Type B pancreatic cell (in vitro differentiated cells): Measurements from ENCODE around the gene PLCH2. TPM values are rescaled to one million over a fixed set of nuclear protein-coding genes. Genes with fewer than 3 reads are reported as not detected.
"Not testable (repeated sequence)": the region's sequence is repeated elsewhere in the genome, so short reads cannot be mapped to it uniquely, and the experiment has no call there.

Experiments used
- DNase-seq: peaks from one replicate; pipeline ENCODE4 v3.0.0; 2021; ENCODE audit warnings: mixed read lengths; ENCODE audit not compliant: unreplicated experiment; ENCODE audit errors: extremely low spot score
- H3K27ac Mint-ChIP-seq: 2 replicates; pipeline ENCODE4 v1.8.0; 2021; ENCODE audit warnings: mild to moderate bottlenecking, mixed read lengths
- H3K27me3 Mint-ChIP-seq: 2 replicates; pipeline ENCODE4 v1.8.0; 2021; ENCODE audit warnings: mixed read lengths
- H3K36me3 Mint-ChIP-seq: 2 replicates; pipeline ENCODE4 v1.8.0; 2021; ENCODE audit warnings: mixed read lengths
- H3K4me1 Mint-ChIP-seq: one replicate; pipeline ENCODE4 v1.8.0; 2021; ENCODE audit warnings: mixed read lengths; ENCODE audit not compliant: unreplicated experiment
- H3K4me3 Mint-ChIP-seq: 2 replicates; pipeline ENCODE4 v1.8.0; 2021; ENCODE audit warnings: mild to moderate bottlenecking, mixed read lengths
- H3K9me3 Mint-ChIP-seq: 2 replicates; pipeline ENCODE4 v1.8.0; 2021; ENCODE audit warnings: mixed read lengths
- total RNA-seq: library from RNA; stranded (reverse); gene quantifications from 2 replicates; pipeline ENCODE4 v1.2.1, GENCODE V29; 2021; ENCODE audit warnings: low replicate concordance
- TF ChIP-seq, protein P1 (sequence below): fragments of 200-600 bp; sonication (generic); conservative IDR thresholded peaks from 2 replicates; pipeline ENCODE4 v1.5.0; 2021; ENCODE audit warnings: antibody characterized with exemption, mild to moderate bottlenecking

The PLCH2 gene
- total RNA-seq, 1 donor from 2014 or later, result 0.82 TPM

DNA sequence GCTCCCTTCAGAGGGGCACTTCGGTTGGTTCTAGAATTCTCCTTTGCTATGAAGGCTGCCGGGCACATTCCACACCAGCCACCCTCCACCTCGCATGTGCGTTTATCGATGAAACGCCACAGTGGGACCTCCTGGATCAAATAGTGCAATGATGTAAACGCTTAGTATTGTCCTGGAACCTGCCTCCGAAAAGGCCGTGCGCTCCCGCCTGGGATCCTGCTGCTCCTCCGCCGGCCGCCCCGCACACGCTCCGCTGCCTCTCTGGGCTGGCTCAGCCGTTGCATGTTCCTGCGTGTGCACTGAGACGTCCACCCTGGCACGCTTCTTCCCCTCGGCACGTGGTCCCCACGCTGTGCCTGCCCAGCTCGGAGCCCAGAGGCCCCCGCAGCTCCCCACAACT lies 76.1 kb downstream of the PLCH2 start:
- H3K9me3 Mint-ChIP-seq, result no peaks in the 10 kb centered on the region

DNA sequence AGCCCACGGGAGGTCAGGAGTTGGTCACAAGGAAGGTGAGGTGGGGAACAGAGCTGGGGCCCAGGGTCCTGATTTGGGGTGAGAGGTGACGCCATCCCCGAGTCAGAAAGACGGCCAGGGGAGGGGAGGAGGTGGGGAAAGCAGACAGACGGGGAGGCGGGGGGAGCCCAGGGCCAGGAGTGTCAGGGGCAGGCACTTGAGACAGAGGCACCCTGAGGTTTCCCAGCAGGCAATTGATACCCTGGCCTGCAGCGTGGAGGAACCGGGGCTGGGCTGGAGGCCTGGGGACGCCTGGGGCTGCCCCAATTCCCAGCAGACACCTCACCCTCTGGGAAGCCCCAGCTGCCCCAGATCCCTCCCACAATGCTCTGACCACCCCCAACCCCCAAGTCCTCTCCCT lies 77.0 kb downstream of the PLCH2 start:
- H3K27ac Mint-ChIP-seq, DNase-seq, H3K4me3 Mint-ChIP-seq, H3K9me3 Mint-ChIP-seq, H3K27me3 Mint-ChIP-seq, H3K4me1 Mint-ChIP-seq, H3K36me3 Mint-ChIP-seq: not testable (repeated sequence)

More for the DNA sequence above, 76.1 kb downstream of the PLCH2 start:
- TF ChIP-seq, protein P1, sequence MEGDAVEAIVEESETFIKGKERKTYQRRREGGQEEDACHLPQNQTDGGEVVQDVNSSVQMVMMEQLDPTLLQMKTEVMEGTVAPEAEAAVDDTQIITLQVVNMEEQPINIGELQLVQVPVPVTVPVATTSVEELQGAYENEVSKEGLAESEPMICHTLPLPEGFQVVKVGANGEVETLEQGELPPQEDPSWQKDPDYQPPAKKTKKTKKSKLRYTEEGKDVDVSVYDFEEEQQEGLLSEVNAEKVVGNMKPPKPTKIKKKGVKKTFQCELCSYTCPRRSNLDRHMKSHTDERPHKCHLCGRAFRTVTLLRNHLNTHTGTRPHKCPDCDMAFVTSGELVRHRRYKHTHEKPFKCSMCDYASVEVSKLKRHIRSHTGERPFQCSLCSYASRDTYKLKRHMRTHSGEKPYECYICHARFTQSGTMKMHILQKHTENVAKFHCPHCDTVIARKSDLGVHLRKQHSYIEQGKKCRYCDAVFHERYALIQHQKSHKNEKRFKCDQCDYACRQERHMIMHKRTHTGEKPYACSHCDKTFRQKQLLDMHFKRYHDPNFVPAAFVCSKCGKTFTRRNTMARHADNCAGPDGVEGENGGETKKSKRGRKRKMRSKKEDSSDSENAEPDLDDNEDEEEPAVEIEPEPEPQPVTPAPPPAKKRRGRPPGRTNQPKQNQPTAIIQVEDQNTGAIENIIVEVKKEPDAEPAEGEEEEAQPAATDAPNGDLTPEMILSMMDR, result no peak
- Mint-ChIP-seq H3K4me1 (peaks cover 5% of the 10 kb centered on the region), H3K36me3 (no peaks in the 10 kb centered on the region), H3K27ac (no peak overlapping the region), H3K4me3 (no peak overlapping the region), H3K27me3 (no peaks in the 10 kb centered on the region)
- DNase-seq, result no peak

DNA sequence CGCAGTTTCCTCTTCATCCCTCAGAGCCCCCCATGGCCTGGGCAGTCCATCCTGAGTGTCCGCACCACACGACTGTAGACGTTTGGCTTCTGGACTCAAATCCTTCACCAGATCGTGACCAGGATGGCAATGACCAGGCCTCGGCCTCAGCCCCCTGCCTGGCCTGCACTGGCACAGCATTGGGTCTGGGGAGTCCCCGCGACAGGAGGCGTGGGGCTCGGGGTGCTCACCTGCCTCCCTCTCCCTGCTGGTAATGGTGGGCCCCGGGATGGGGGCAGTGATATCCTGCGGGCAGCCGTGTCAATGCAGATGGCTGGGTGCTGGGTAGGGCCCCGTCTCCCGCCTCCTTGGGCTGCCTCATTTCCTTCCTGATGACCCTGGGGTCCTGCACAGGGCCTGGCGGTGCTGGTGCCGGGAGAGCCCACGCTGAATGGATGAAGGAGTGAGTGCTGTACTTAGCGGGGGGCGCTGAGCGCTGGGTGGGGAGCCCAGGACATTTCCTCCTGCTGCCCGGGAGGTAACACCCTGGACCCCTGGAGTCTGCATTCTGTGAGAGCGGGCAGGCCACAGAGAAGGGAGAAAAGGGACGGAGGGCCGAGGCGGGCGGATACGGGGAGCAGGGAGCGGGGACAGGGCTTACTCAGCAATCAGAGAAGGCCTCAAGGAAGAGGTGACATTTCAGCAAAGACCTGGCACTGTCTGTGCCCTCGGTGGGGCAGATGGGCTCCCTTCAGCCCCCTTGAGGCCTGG lies 78.0 kb downstream of the PLCH2 start:
- TF ChIP-seq, protein P1, result no peak
- Mint-ChIP-seq H3K4me3 (no peak overlapping the region), H3K36me3 (no peaks in the 10 kb centered on the region), H3K4me1 (peaks cover 5% of the 10 kb centered on the region), H3K27me3 (no peaks in the 10 kb centered on the region), H3K9me3 (no peaks in the 10 kb centered on the region), H3K27ac (no peak overlapping the region)
- DNase-seq, result no peak

DNA sequence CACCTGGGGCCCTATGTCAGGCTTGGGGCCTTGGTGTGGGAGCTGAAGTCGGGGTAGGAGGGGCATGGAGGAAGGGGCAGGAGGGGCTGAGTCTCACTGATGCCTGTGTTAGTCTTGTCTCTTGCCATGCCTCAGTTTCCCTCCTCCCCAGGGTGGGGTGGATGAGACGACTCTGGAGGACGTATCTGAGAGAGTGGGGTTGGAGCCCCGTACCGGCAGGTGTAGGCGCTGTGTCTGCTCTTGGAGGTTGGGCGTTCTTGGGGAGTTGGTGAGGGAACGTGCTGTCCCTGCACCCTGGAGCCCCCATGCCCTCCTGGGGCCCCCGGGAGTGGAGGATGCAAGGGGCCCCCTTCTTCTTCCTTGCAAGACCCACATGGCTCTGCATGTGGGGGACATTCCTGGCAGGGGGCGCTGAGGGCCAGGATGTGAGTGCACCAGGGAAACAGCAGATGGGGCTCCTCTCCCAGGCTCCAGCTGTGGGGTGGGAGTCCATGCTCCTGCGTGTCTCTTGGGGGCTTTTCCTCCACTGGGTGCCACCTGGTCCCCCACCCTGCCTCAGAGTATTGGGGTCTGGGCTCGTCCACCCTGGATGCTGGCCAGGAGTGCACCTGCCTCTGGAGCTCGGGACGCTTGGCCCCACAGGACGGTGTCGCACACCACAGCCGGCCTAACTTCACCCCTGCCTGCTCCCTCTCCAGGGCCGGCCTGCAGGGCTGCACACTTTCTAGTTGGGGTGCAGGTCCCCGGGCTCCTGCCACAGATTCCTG lies 78.7 kb downstream of the PLCH2 start:
- Mint-ChIP-seq H3K27me3 (no peaks in the 10 kb centered on the region), H3K4me1 (peaks cover 5% of the 10 kb centered on the region), H3K36me3 (no peaks in the 10 kb centered on the region), H3K27ac (no peak overlapping the region), H3K4me3 (no peak overlapping the region), H3K9me3 (no peaks in the 10 kb centered on the region)
- TF ChIP-seq, protein P1, result peak; percentile 52
- no peak for DNase-seq

Other genes with a start within 250 kb of the PLCH2 start
- gene SKI, start 248.0 kb upstream of the PLCH2 start, total RNA-seq, result 52.7 and 55.7 TPM in 2 replicates
- gene MORN1, start 84.7 kb upstream of the PLCH2 start, total RNA-seq, result 17.7 and 27.5 TPM in 2 replicates
- gene RER1, start 84.4 kb upstream of the PLCH2 start, total RNA-seq, result 126 and 174 TPM in 2 replicates
- 26.7 and 27.3 TPM in 2 replicates for gene PEX10, start 63.7 kb upstream of the PLCH2 start, total RNA-seq
- gene PANK4, start 50.3 kb downstream of the PLCH2 start, total RNA-seq, result 36.4 and 49.1 TPM in 2 replicates
- 4.5 and 5.1 TPM in 2 replicates for gene HES5, start 54.0 kb downstream of the PLCH2 start, total RNA-seq
- 4.2 and 8.5 TPM in 2 replicates for gene TNFRSF14, start 80.1 kb downstream of the PLCH2 start, total RNA-seq
- gene PRXL2B, start 110.5 kb downstream of the PLCH2 start, total RNA-seq, result 33.7 and 40.3 TPM in 2 replicates
- 1.1 TPM in 1 of 2 replicates, not detected in the other for gene MMEL1, start 156.7 kb downstream of the PLCH2 start, total RNA-seq